SK-N-SH (cell line): Measurements from ENCODE around the gene TRAF3IP1. TPM values are rescaled to one million over a fixed set of nuclear protein-coding genes. Genes with fewer than 3 reads are reported as not detected.

Experiments
- CTCF ChIA-PET: fragments of 300-600, 350-600 bp; formaldehyde crosslinking; extraction: SDS; loops from one replicate; lab custom pipeline; 2021; lab: Yijun Ruan, JAX
- POLR2A ChIA-PET: fragments of 350-600 bp; sonication (Branson Sonifier 250); formaldehyde crosslinking; extraction: SDS; loops from one replicate; lab custom pipeline; 2020; ENCODE audit warnings: antibody characterized with exemption, inconsistent platforms; lab: Yijun Ruan, JAX
- DNase-seq: peaks from one replicate; pipeline ENCODE4 v3.0.0; 2012
- H2AFZ ChIP-seq: fragments of 200-600 bp; sonication (generic); 2 replicates; pipeline ENCODE4 v1.8.1; 2016; ENCODE audit warnings: antibody characterized with exemption, mild to moderate bottlenecking, low read depth
- H3F3A ChIP-seq: fragments of 200-600 bp; sonication (generic); replicated peaks from 2 replicates; pipeline ENCODE3; 2016; ENCODE audit warnings: antibody characterized with exemption, mild to moderate bottlenecking; ENCODE audit not compliant: insufficient read depth
- H3K27ac ChIP-seq, 2 experiments: fragments of 200-500 bp in 1 of 2; fragments of 200-600 bp in 1 of 2; sonication (Bioruptor generic) in 1 of 2; sonication (generic), shearing (Covaris generic) in 1 of 2; 2 replicates each; pipeline versions ENCODE4 v1.5.1 to v1.6.1; 2014 to 2016; ENCODE audit warnings: low read depth in 2 of 2, inconsistent platforms in 1 of 2, low read length in 1 of 2, mild to moderate bottlenecking in 1 of 2, mixed read lengths in 1 of 2
- H3K27me3 ChIP-seq: fragments of 200-600 bp; sonication (generic), shearing (Covaris generic); 2 replicates; pipeline ENCODE4 v1.6.1; 2016; ENCODE audit warnings: mixed run types; ENCODE audit not compliant: insufficient read depth
- H3K36me3 ChIP-seq, 2 experiments: fragments of 200-500 bp in 1 of 2; fragments of 200-600 bp in 1 of 2; sonication (Bioruptor generic) in 1 of 2; sonication (generic) in 1 of 2; replicated peaks in 1 of 2; 2 replicates each; pipeline versions ENCODE3 to v1.5.1; 2014 to 2016; ENCODE audit warnings: low read length in 1 of 2, mild to moderate bottlenecking in 1 of 2; ENCODE audit not compliant: insufficient read depth in 2 of 2, control insufficient read depth in 1 of 2
- H3K4me1 ChIP-seq, 2 experiments: fragments of 200-500 bp in 1 of 2; fragments of 200-600 bp in 1 of 2; sonication (Bioruptor generic) in 1 of 2; sonication (generic), shearing (Covaris generic) in 1 of 2; 2 replicates each; pipeline versions ENCODE4 v1.5.1 to v1.6.1; 2014 to 2016; ENCODE audit warnings: low read depth in 1 of 2, low read length in 1 of 2, mixed run types in 1 of 2; ENCODE audit not compliant: insufficient read depth in 2 of 2, control insufficient read depth in 1 of 2
- H3K4me2 ChIP-seq: fragments of 200-600 bp; sonication (generic), shearing (Covaris generic); 2 replicates; pipeline ENCODE4 v1.6.1; 2017; ENCODE audit warnings: mixed run types
- H3K4me3 ChIP-seq, 2 experiments: fragments of 200-500 bp in 1 of 2; fragments of 200-600 bp in 1 of 2; sonication (Bioruptor generic) in 1 of 2; sonication (generic), shearing (Covaris generic) in 1 of 2; 2 replicates each; pipeline versions ENCODE4 v1.5.1 to v1.8.1; 2014 to 2016; ENCODE audit warnings: low read depth in 2 of 2, inconsistent platforms in 1 of 2, low read length in 1 of 2, mild to moderate bottlenecking in 1 of 2, mixed read lengths in 1 of 2, moderate library complexity in 1 of 2
- H3K79me2 ChIP-seq: fragments of 200-600 bp; sonication (generic); 2 replicates; pipeline ENCODE4 v1.8.1; 2017; ENCODE audit warnings: mild to moderate bottlenecking; ENCODE audit not compliant: insufficient read depth
- H3K9ac ChIP-seq: fragments of 200-600 bp; sonication (generic); 2 replicates; pipeline ENCODE4 v1.6.1; 2017; ENCODE audit warnings: mixed run types
- H3K9me2 ChIP-seq: fragments of 200-600 bp; sonication (generic); 2 replicates; pipeline ENCODE4 v1.6.1; 2017; ENCODE audit warnings: mixed run types
- H3K9me3 ChIP-seq: fragments of 200-600 bp; sonication (generic); 2 replicates; pipeline ENCODE4 v1.6.1; 2017; ENCODE audit warnings: mixed run types, mild to moderate bottlenecking, moderate library complexity
- H4K20me1 ChIP-seq: fragments of 200-600 bp; sonication (generic); 2 replicates; pipeline ENCODE4 v1.6.1; 2017; ENCODE audit warnings: mild to moderate bottlenecking, mixed run types; ENCODE audit not compliant: insufficient read depth
- CTCF ChIP-seq: fragments of 200-600 bp; sonication (generic); IDR thresholded peaks from 2 replicates; pipeline ENCODE4 v1.6.1; 2017; ENCODE audit warnings: antibody characterized with exemption, mild to moderate bottlenecking, moderate library complexity
- GABPA ChIP-seq: IDR thresholded peaks from 2 replicates; pipeline ENCODE4 v1.4.0; 2012; ENCODE audit warnings: low read depth, mild to moderate bottlenecking
- GATA2 ChIP-seq: sonication (generic); formaldehyde crosslinking; IDR thresholded peaks from 2 replicates; pipeline ENCODE4 v1.5.0; 2020; ENCODE audit warnings: mild to moderate bottlenecking, missing genetic modification reagents
- JUND ChIP-seq: IDR thresholded peaks from 2 replicates; pipeline ENCODE4 v1.4.0; 2012
- MEF2A ChIP-seq: IDR thresholded peaks from 2 replicates; pipeline ENCODE4 v1.4.0; 2012; ENCODE audit warnings: low read depth, borderline replicate concordance
- NFIC ChIP-seq: IDR thresholded peaks from 2 replicates; pipeline ENCODE4 v1.4.0; 2012; ENCODE audit warnings: borderline replicate concordance
- RFX5 ChIP-seq: IDR thresholded peaks from 2 replicates; pipeline ENCODE4 v1.6.1; 2012; ENCODE audit warnings: mild to moderate bottlenecking, improper control_type of control experiment, low read length
- SIN3A ChIP-seq: IDR thresholded peaks from 2 replicates; pipeline ENCODE4 v1.6.1; 2012; ENCODE audit warnings: low read depth, mild to moderate bottlenecking, low read length, moderate library complexity, borderline replicate concordance
- WGBS: methylation state at CpG from one replicate; pipeline ENCODE4 v1.1.6; 2017; ENCODE audit warnings: low lambda C conversion rate; 5-methylcytosine and 5-hydroxymethylcytosine counted together
- polyA plus RNA-seq, 3 experiments: library from polyadenylated mRNA; depleted of rRNA; stranded (reverse); fragments of >200 nt; gene quantifications; 2 replicates each; pipeline ENCODE4 v1.2.3, GENCODE V29; 2012
- TF ChIP-seq, protein P1 (sequence below): fragments of 150-350 bp; IDR thresholded peaks from 2 replicates; pipeline ENCODE4 v1.6.1; 2016; ENCODE audit warnings: mild to moderate bottlenecking, low read depth, low read length

The TRAF3IP1 gene
- polyA plus RNA-seq, 1 of the 3 experiments (the other 2 are of a cell fraction): 15.0 TPM

DNA sequence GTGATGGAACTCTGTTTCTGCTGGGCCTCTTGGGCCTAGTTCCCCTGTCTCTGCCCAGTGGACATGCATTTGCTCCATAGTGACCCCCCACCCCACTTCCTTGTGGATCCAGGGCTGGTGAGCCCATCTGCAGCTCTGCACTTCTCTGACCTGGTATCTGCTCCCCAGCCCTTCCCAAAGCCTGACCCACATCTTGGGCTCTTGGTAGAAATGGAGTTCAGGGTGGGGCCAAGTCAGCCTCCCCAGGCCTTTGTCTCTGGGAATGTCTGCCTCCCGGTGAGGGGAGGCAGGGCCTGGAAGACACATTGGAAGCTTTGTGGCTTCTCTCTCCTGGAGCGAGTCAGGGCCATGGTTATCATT is 6.3 kb upstream of the TRAF3IP1 start:
- no peak overlapping the region for H3K9ac ChIP-seq
- no peaks in the 10 kb centered on the region for H3K27me3 ChIP-seq
- H3K4me2 ChIP-seq: no peak overlapping the region
- POLR2A ChIA-PET: no interaction called here
- TF ChIP-seq GATA2 (CRISPR knock-in tag): no peak
- TF ChIP-seq, all 33 proteins: peak for 0
- Histone ChIP-seq H3K9me3 (no peaks in the 10 kb centered on the region), H3K4me1 (no peaks in the 10 kb centered on the region), H2AFZ (no peak overlapping the region), H3K4me3 (no peak overlapping the region), H3F3A (no peaks in the 10 kb centered on the region), H3K36me3 (no peaks in the 10 kb centered on the region), H3K9me2 (no peaks in the 10 kb centered on the region), H3K27ac (no peak overlapping the region), H3K79me2 (no peaks in the 10 kb centered on the region), H4K20me1 (no peaks in the 10 kb centered on the region)
- DNase-seq: no peak
- CTCF ChIA-PET: interaction anchor here (1.2 kb wide), 1 partner anchor 14 kb away, joined by 3 read pairs; no protein-coding TSS in a partner anchor
- WGBS: 86% methylated on average over 2 of the region's 2 CpGs

GRCh38 chr2:238314576-238314975 is 5.7 kb upstream of the TRAF3IP1 start:
- WGBS: 91% methylated on average over 8 of the region's 8 CpGs
- Histone ChIP-seq H3K36me3 (no peaks in the 10 kb centered on the region), H3K79me2 (no peaks in the 10 kb centered on the region), H3K4me1 (no peaks in the 10 kb centered on the region), H3K27me3 (no peaks in the 10 kb centered on the region), H3K9me2 (no peaks in the 10 kb centered on the region), H3K9ac (no peak overlapping the region), H3K4me2 (no peak overlapping the region), H2AFZ (no peak overlapping the region)
- CTCF ChIA-PET: interaction anchor here (0.8 to 1.2 kb wide), 2 partner anchors 13 to 43 kb away, joined by 3 read pairs; no protein-coding TSS in a partner anchor
- POLR2A ChIA-PET: no interaction called here
- no peak for TF ChIP-seq JUND
- no peak for TF ChIP-seq GATA2 (CRISPR knock-in tag)
- no peak for TF ChIP-seq RFX5
- TF ChIP-seq NFIC: no peak
- TF ChIP-seq, protein P1, sequence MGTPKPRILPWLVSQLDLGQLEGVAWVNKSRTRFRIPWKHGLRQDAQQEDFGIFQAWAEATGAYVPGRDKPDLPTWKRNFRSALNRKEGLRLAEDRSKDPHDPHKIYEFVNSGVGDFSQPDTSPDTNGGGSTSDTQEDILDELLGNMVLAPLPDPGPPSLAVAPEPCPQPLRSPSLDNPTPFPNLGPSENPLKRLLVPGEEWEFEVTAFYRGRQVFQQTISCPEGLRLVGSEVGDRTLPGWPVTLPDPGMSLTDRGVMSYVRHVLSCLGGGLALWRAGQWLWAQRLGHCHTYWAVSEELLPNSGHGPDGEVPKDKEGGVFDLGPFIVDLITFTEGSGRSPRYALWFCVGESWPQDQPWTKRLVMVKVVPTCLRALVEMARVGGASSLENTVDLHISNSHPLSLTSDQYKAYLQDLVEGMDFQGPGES: no peak
- TF ChIP-seq GABPA: no peak
- no peak for TF ChIP-seq CTCF
- TF ChIP-seq SIN3A: no peak
- no peak for TF ChIP-seq MEF2A
- TF ChIP-seq, all 33 proteins: peak for 0
- no peak overlapping the region for H3K27ac ChIP-seq
- H4K20me1 ChIP-seq: no peaks in the 10 kb centered on the region
- DNase-seq: no peak
- no peaks in the 10 kb centered on the region for H3F3A ChIP-seq
- no peak overlapping the region for H3K4me3 ChIP-seq
- H3K9me3 ChIP-seq: no peaks in the 10 kb centered on the region
